Stomach (tissue), 4 donors: ENCODE measurements around the gene IDH2.

Experiments used
- CTCF ChIP-seq, 7 experiments: fragments of 450-650 bp in 4 of 7; fragments of 200-600 bp in 3 of 7; sonication (generic) in 3 of 7; IDR thresholded peaks; one replicate each; pipeline ENCODE4 v1.5.1; 2016 to 2019; ENCODE audit warnings: antibody characterized with exemption in 7 of 7, control low read depth in 2 of 7, mild to moderate bottlenecking in 1 of 7
- POLR2AphosphoS5 ChIP-seq, 3 donors: sonication (generic); formaldehyde crosslinking; IDR thresholded peaks; one replicate each; pipeline ENCODE4 v1.6.1; 2016; ENCODE audit warnings: antibody characterized with exemption in 3 of 3

- TF ChIP-seq CTCF (IDR thresholded peaks at IDR 0.05) (no peak), POLR2AphosphoS5 (IDR thresholded peaks at IDR 0.05) (no peak)
These were observed 68.8 kb downstream of the IDH2 start for GRCh38 chr15:90033448-90033847.
